Measurements from ENCODE around the gene OR13C5.
"Not testable (repeated sequence)": the region's sequence is repeated elsewhere in the genome, so short reads cannot be mapped to it uniquely, and the experiment has no call there.

- TF ChIP-seq POLR2A (IDR thresholded peaks at IDR 0.05); CTCF (IDR thresholded peaks at IDR 0.05); POLR2AphosphoS5 (IDR thresholded peaks at IDR 0.05; ENCODE audit: insufficient read depth in 1 of 2, low read depth in 1 of 2): not testable (repeated sequence)
Observed at GRCh38 chr9:104605527-104605926, 6.3 kb upstream of the OR13C5 start, which contains the start of gene OR13C2.

All from vagina (tissue), 2 donors.